HG03095 (cell line): ENCODE results near the gene ARPC5L.
"Not testable (repeated sequence)": the region's sequence is repeated elsewhere in the genome, so short reads cannot be mapped to it uniquely, and the experiment has no call there.

ENCODE experiments used
- ATAC-seq: cut with Tn5 transposase; IDR thresholded peaks from one replicate; pipeline ENCODE4 v1.9.1; 2021; ENCODE audit warnings: moderate library complexity; ENCODE audit not compliant: unreplicated experiment

Gene ARPC5L

GRCh38 chr9:124861342-124862229, at the start of gene ARPC5L, which contains the start of gene RPL35:
ARPC5L (plus strand) TSS chr9:124862130; CDS start chr9:124869291, 7,161 bp downstream.
RPL35 (minus strand) TSS chr9:124861957; CDS start chr9:124861912, 45 bp downstream.
- ATAC-seq: peak; percentile 86

- ATAC-seq: no peak
Observed at GRCh38 chr9:124812441-124812876, 49.5 kb upstream of the ARPC5L start.

- no peak for ATAC-seq
Observed at GRCh38 chr9:124813041-124813440, 48.9 kb upstream of the ARPC5L start.

- ATAC-seq: no peak
Observed at GRCh38 chr9:124813501-124814163, 48.3 kb upstream of the ARPC5L start.

GRCh38 chr9:124814164-124814535, 47.8 kb upstream of the ARPC5L start:
- ATAC-seq: no peak

GRCh38 chr9:124815601-124816000, 46.3 kb upstream of the ARPC5L start:
- ATAC-seq: no peak

GRCh38 chr9:124818431-124819281, 43.3 kb upstream of the ARPC5L start:
- ATAC-seq: no peak

GRCh38 chr9:124820698-124821623, 41.0 kb upstream of the ARPC5L start:
- no peak for ATAC-seq

GRCh38 chr9:124828489-124829333, 33.2 kb upstream of the ARPC5L start:
- no peak for ATAC-seq

GRCh38 chr9:124829334-124829669, 32.6 kb upstream of the ARPC5L start:
- ATAC-seq: no peak

- ATAC-seq: no peak
Observed at GRCh38 chr9:124830593-124830992, 31.3 kb upstream of the ARPC5L start.

GRCh38 chr9:124831642-124832364, 30.1 kb upstream of the ARPC5L start:
- no peak for ATAC-seq

GRCh38 chr9:124834591-124834990, 27.3 kb upstream of the ARPC5L start:
- ATAC-seq: no peak

GRCh38 chr9:124835026-124835557, 26.8 kb upstream of the ARPC5L start:
- ATAC-seq: no peak

- not testable (repeated sequence) for ATAC-seq
Observed at GRCh38 chr9:124838132-124838531, 23.8 kb upstream of the ARPC5L start.

- ATAC-seq: not testable (repeated sequence)
Observed at GRCh38 chr9:124838567-124839275, 23.2 kb upstream of the ARPC5L start.

- ATAC-seq: no peak
Observed at GRCh38 chr9:124839612-124840299, 22.2 kb upstream of the ARPC5L start.
